GM19351 (cell line): Measurements from ENCODE around the gene RASSF5.

Source experiments
- ATAC-seq: cut with Tn5 transposase; IDR thresholded peaks from one replicate; pipeline ENCODE4 v1.9.1; 2021; ENCODE audit warnings: mild to moderate bottlenecking, moderate library complexity; ENCODE audit not compliant: unreplicated experiment

RASSF5 gene

DNA sequence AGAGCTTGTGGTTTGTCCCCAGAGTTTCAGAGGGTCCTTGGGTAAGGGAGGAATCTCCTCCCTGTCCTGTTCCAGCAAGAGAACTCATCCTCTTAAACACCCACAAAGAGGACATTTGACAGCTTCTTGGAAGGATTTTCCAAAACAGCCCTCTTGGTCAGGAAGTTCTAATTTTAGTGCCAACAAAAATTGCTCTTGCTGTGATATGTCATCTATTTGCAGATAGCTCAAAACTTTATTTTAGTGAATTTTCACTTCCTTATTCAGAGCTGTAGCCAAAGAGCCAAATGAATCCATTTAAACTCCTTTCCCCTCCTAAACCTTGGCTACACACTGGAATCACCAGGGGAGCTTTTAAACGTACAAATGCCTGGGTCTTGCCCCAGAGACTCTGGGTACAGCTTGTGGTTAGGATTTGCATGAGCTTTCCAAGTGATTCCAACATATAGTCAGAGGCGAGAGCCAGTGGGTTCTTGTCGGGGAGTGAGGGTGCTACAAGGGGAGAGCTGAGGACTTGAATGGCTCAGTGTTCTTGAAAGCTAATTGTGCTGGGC is 11.8 kb upstream of the RASSF5 start:
- ATAC-seq = no peak

DNA sequence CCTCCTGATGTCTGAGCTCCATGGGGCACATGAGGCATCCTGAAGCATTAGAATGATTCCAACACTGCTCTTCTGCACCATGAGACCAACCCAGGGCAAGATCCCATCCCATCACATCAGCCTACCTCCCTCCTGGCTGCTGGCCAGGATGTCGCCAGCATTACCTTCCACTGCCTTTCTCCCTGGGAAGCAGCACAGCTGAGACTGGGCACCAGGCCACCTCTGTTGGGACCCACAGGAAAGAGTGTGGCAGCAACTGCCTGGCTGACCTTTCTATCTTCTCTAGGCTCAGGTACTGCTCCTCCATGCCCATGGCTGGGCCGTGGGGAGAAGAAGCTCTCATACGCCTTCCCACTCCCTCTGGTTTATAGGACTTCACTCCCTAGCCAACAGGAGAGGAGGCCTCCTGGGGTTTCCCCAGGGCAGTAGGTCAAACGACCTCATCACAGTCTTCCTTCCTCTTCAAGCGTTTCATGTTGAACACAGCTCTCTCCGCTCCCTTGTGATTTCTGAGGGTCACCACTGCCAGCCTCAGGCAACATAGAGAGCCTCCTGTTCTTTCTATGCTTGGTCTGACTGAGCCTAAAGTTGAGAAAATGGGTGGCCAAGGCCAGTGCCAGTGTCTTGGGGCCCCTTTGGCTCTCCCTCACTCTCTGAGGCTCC is 11.1 kb upstream of the RASSF5 start:
- peak; percentile 68 for ATAC-seq

DNA sequence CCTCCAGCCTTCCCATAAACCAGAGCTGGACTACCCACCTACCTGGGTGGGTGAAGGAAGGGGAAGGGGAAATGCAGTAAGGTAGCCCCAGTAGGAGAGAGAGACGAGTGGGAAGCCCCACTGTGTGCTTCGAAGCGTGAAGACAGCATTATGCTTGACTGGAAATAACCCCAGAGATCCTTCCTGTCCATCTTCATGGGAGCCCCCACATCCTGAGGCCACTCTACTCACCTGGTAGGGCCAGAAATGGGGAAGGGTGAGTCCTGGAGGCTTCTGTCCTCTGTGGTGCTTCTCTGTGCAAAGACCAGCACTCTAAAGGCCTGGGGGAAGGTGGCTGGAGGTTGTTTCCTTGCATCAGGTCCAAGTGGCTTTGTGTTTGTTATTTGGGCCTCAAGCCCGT is 10.0 kb upstream of the RASSF5 start:
- ATAC-seq = no peak

DNA sequence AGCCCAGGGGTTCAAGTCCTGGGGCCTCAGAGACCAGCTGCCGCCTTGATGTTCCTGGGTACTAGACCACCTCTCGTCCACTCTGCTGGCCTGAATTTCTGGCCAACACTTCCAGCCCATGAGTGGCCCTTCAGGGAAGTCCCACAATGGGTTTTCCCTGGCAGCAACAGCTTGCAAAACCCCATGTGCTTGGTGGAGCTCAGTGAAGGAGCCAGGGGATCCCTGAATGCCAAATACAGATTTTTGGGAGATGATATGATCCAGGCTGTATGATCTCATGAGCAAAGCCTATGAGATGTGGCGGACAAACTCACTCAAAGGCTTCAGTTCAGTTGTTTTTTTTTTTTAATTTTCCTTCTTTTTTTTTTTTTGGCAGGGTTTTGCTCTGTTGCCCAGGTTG is 9.6 kb upstream of the RASSF5 start:
- ATAC-seq = no peak

DNA sequence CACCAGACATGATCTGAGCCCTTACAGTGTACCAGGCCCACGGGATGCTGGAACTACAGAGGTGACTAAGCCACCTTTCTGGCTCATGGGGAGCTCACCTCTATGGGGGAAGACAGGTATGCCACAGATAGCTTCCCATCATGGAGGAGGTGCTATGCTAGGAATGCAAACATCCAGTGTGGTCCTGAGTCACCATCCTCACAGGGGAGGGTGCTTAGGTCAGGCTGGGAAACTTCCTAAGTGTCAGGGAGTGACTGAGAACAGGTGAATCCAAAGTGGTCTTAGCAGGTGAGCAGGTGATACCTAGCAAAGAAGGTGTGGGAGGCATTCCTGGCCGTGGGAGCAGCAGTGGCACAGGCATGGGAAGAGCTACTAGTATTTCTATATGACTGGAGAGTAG is 8.6 kb upstream of the RASSF5 start:
- no peak for ATAC-seq

DNA sequence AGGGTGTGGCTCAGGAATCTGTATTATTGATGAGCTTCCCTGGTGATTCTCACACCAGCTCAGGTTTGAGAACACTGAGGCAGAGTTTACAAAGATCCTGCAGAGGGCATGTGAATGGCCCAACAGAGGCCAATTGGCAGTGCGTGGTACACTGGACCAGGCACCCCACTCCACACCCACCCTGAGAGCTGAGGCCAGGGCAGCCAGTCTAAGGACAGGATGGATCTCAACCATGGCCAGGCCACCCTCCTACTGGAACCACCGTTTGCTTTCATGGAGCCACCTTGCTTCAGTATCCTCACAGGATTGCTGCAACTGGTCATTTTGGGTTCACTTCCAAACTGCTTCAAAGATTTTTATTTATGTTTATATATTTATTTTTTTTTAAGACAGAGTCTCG is 7.3 kb upstream of the RASSF5 start:
- ATAC-seq = no peak

DNA sequence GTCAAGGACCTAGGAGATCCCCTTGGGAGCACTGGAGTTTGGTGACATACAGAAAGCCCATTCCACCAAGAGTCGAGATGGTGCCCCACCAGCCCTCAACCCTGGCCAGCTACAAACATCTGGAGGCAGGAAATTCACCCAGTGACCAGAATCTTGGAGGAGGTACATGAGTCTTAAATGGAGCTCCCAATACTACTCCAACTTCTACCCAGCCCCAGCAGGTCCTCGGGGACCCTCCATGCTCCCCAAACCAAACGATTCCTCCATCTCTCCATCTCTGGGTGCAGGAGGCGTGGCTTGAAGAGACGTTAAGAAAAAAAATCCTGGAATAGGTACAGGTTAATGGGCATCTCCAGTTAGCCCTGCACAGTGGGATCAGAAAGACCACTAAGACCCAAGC is 5.5 kb upstream of the RASSF5 start:
- ATAC-seq = no peak

DNA sequence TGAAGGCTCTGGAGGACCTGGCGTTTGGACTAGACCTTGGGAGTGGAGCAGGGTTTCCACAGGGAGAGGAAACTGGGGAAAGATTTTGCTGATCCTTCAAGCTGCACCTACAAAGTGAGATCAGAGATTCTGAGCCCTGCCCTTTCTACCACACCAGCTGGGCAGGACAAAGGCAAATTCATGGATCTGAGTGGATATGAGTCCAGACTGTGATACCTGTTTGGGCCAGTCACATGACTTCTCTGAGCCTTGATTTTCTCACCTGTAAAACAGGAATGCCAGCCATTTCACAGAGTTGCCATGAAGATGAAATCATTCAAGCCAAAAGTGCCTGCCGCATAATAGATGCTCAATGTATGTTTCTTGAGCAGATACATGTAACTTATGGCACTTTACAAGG is 4.9 kb upstream of the RASSF5 start:
- no peak for ATAC-seq

DNA sequence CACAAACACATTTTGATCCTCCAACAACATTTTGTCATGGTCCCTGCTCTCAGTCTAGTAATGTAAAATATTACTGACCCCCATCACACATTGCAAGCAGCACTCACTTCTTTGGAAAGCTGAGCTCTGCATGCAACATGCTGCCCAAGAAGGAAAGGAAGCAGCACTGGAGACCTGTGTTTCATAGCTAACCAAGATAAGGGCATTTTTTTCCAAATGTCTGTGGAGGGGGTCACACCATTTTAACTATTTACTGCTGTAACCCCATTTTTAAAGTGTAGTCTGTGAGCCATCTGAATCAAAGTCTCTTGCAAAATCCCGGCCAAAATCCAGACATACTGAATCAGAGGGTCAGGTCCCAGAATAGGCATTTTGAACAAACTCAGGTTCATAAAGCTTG is 4.5 kb upstream of the RASSF5 start:
- no peak for ATAC-seq

DNA sequence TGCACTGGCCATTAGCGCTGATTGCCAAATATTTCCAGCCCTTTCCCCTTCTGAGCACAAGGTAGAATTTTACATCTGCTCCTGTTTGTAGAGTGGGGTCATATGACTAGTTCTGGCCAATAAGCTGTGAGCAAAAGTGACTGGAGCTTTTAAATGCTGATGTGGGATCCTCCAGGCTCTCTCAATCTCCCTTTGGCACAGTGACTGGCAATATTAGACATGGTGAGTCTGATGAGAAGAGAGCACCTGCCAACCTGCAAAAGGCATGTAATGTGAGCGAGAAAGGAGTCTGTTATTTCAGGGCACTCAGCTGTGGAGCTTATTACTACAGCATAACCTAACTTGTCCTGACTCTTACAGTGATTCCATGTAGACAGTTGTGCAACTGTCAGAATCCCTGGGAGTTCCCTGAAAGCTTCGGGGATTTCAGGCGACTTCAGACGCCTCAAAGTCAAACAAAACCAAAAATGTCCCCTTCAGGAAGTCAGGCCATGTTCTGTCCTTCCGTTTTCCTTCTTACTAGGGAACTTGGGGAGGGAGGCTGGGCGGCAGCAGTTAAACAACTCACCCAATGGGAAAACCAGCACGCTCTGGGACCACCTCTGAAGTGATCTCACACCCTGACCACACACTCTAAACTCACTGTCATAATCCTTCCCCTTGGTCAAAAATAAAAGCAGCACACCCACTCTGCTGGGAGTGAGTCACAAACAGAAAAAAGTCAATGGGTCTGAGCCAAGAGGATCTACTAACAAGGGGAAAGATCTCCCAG is 3.6 kb upstream of the RASSF5 start:
- ATAC-seq = peak; percentile 63

DNA sequence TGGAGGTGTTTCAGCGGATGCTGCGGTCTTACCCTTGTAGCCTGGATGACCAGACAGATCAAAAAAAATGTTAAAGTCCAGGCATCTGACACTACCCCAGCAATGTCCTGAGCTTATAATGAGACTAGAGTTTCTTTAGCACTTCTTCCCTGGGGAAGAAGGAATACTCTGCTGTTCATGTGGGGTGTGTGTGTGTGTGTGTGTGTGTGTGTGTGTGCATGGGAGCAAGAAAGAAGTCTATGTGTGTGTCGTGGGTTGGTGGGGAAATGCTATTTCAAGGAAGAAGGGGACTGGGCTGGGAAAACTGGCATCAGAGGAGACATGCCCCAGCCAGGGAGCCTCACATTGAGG is 3.0 kb upstream of the RASSF5 start:
- no peak for ATAC-seq

DNA sequence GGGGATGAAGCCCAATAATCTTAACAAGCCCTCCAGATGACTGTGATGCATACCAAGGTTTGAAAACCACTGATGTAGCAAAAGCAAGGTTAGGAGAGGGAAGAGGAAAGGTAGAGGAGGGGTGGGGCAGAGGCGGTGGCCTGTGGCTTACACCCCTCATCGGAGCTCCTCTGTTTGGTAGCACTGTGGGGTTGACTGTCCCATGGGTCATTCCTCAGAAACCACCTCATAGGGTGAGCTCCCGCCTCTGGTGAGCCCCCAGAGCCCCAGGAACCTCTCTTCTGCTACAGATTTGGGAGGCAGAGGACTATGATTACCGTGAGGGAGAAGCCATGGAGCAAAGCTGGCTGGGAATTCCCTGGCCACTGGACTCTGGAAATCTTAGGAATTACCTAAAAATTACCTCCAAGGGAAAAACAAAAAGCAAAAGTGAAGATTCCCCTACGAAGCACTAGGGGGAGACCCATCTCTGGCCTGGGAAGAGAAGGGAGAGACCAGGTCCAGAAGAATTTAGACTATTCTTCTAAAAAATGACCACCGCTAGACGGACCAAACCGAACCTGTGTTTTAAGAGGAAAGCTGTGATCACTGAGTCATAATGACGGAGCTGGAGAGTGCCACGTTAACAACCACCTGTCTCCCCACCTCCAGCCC is 1.5 kb upstream of the RASSF5 start:
- ATAC-seq = no peak

DNA sequence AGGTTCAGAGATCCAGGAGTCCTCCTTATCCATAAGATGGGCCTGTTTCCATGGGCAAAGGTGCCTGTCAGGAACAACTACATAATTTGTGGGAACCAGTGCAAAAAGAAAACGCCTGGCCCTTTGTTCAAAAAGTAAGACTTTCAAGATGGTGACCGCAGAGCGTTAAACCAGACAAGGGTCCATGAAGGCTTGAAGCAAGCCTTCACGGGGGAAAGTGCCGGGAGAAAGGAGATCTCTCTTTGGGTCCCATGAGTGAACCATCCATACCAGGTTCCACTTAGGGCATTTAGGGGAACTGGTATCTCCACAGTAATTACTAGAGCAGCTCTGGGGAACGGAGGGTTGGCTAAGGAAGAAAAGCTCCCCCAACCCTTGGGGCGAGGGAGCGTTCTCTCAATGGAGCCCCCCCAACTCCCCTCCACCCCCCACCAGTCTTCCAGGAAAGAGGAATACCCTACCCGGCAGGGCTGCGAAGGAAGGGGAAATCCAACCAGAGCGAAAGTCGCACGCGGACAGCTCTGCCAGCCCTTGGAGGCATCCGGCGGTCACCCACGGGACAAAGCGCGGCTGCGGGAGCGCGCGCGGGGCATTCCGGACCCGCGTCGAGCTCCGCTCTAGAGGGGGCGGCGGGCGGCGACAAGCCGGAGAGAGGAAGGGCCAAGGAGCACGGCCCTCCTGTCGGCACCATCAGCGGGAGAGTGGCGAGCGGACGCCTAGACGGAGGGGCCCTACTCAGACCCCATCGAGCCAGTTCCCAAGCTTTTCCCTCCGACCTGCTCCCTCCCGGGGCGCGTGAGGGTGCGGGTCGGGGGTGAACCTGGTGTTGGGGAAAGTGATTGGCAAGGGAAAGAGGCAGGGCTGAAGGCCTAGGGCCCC is 687 bp upstream of the RASSF5 start:
- ATAC-seq = peak; percentile 29

DNA sequence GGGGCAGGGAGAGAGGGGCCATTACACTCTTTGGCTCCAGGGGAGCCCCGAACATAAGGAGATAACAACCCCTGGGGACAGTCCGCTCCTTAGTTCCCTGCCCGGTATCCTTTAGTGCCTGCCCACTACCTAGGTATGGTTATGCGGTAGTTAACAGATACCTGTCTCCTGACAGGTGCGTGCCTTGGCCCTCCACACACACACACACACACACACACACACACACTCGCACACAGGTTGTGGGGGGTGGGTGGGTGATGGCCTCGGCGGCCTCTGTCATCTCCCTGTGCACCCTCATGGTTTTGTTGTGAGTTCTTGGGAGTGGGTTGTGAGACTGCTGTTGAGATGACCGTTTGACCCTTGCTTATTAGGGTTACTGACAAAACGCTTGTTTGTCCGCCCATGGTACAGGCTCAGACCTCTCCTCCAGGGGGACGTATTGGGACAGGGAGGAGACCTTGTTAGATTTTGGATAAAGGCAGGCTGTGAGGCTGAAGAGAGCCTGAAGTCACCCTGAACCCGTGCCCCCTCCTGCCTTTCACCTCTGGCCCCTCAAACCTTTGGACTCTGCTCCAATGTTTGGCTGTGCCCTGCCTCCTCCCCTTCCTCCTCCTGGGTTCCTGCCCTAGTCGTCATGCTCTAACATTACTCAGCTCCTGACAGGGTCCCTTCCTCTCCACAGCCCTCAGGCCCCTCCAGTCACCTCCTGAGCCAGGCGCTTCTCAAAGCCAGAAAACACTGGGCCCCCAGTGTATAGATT is 979 bp downstream of the RASSF5 start:
- ATAC-seq = no peak

DNA sequence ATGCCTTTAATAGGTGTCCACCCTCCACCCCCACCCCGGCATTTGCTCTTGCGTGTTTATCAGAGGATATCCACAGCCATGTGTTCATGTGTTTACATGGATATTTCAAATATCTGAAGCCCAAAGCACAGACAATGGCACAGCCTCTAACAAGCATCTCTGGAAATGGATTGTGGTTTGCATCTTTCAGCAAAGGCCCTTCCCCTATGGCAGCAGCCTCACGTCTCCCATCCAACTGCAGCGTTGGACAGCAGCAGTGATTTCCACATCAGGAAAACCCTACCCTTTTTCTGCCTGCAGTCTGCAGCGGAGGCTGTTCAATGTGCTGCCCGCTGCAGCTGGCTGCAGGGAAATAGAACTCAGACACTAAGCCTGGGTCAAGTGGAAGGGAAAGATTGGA is 1.6 kb downstream of the RASSF5 start:
- no peak for ATAC-seq

DNA sequence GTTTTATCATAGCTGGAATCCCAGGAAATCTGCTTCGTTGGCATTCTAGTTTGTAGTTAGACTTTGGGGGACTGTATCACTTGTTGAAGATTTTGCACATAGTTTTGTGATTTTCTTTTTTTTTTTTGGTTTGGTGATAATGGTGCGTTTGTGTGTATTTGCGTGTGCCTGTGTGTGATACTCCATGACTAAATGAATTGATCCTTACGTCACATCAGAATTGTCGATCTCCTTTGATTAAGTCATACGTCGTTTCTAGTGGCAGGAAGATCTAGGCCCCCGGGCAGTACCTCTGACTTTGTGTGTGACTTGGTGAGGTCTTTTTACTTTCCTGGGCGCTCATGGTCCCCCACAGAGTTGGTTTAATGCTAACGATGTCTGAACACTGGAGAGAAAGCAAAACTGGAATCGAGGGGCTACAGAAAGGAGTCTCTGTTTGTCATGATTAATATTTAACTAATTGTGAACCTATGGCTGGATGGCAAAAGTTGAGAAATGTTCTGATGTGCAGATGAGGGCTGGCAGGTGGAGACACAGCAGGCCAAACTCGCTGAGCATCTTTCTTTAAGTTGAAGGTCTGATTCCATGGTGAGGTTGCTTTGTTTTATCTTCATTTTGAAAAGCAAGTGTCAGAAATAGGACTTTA is 2.4 kb downstream of the RASSF5 start:
- no peak for ATAC-seq

DNA sequence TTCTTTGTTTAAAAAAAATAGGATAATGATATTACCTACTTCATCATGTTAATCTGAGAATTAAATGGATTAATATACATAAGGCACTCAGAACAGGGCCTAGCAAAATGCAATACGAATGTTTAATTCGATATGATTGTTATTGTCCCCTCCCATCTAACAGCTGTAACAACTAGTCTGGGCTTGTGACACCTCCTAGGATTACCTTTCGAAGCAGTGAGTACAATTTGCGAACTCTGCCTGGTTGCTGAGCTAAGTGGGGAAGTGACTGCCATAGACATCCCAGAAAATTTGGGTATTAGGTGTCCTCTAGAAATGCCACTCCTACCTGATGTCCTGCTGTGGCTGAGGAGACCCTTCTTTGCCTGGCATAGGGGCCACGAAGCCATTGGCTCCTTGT is 3.0 kb downstream of the RASSF5 start:
- no peak for ATAC-seq

DNA sequence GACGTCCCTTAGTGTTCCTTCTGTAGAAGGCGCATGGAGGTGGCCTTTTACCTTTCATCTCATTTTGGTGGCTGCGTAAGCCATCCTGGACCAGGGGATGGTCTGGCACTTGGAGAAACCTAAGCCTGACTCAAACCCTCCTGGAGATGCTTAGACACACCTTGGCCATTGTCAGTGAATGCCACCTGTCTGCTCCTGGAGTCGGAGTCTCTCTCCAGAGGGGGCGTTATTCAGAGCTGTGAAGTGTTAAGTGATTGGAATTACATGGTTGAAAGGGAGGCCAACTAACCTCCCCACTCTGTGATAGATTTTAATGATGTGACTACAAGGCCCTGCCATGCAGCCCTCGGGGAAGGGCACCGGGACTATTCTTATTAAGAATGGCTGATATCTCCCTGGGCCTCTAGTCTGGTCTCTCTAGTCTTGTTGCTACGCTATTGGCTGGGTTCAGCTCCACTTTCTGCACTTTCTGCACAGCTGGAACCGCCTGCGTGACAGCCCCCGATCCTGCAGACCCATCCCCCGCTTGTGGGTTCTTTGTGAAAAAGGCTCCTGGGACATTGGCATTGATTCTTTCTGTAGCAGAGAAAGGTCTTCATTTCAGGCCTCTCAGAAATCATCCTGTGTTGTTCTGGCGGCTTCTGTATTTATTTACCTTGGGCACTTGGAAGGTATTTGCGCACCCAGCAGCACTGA is 4.2 kb downstream of the RASSF5 start:
- no peak for ATAC-seq
